Natural killer cell (primary cell): ENCODE data around the gene CIROP. TPM values are rescaled to one million over a fixed set of nuclear protein-coding genes. Genes with fewer than 3 reads are reported as not detected.

ENCODE experiments used
- ATAC-seq, 3 donors: fragments of 150-1000 bp in 2 of 3; fragments of 200-7000 bp in 1 of 3; cut with Tn5 transposase; 1 replicate in 1 of 3; 2 replicates in 2 of 3; pipeline ENCODE4 v1.10.0; 2021; ENCODE audit warnings: mild to moderate bottlenecking in 2 of 3, moderate library complexity in 2 of 3
- DNase-seq, 2 donors: peaks; one replicate each; pipeline versions ENCODE4 v3.0.0 to v3.0.0-alpha.2; 2013 to 2021; ENCODE audit warnings: mixed read lengths in 1 of 2
- H3K27ac ChIP-seq: one replicate; pipeline ENCODE4 v1.5.1; 2013; ENCODE audit warnings: mild to moderate bottlenecking, low read length
- H3K27me3 ChIP-seq: one replicate; pipeline ENCODE4 v1.6.1; 2013; ENCODE audit warnings: low read length; ENCODE audit not compliant: control insufficient read depth, insufficient read depth
- H3K36me3 ChIP-seq: one replicate; pipeline ENCODE4 v1.6.1; 2013; ENCODE audit warnings: low read length; ENCODE audit not compliant: control insufficient read depth, insufficient read depth
- H3K4me1 ChIP-seq: one replicate; pipeline ENCODE4 v1.6.1; 2013; ENCODE audit warnings: low read length; ENCODE audit not compliant: control insufficient read depth, insufficient read depth
- H3K4me3 ChIP-seq: one replicate; pipeline ENCODE4 v1.5.1; 2013; ENCODE audit warnings: low read length
- H3K9me3 ChIP-seq: one replicate; pipeline ENCODE4 v1.6.1; 2013; ENCODE audit warnings: low read length; ENCODE audit not compliant: control insufficient read depth, insufficient read depth
- H3K27ac Mint-ChIP-seq, 2 donors: one replicate each; pipeline ENCODE4 v1.8.0; 2022; ENCODE audit warnings: mild to moderate bottlenecking in 2 of 2, mixed read lengths in 2 of 2, moderate library complexity in 1 of 2
- H3K27me3 Mint-ChIP-seq, 2 donors: one replicate each; pipeline ENCODE4 v1.8.0; 2022; ENCODE audit warnings: low read depth in 2 of 2, mixed read lengths in 2 of 2
- H3K36me3 Mint-ChIP-seq: one replicate; pipeline ENCODE4 v1.8.0; 2022; ENCODE audit warnings: mixed read lengths
- H3K4me1 Mint-ChIP-seq, 2 donors: one replicate each; pipeline ENCODE4 v1.8.0; 2022; ENCODE audit warnings: mixed read lengths in 2 of 2
- H3K4me3 Mint-ChIP-seq: one replicate; pipeline ENCODE4 v1.8.0; 2022; ENCODE audit warnings: mild to moderate bottlenecking, moderate library complexity, mixed read lengths
- H3K9me3 Mint-ChIP-seq, 2 donors: one replicate each; pipeline ENCODE4 v1.8.0; 2022; ENCODE audit warnings: mixed read lengths in 2 of 2
- CTCF ChIP-seq: fragments of 200-600 bp; IDR thresholded peaks from one replicate; pipeline ENCODE4 v1.8.0; 2022; ENCODE audit warnings: antibody characterized with exemption
- WGBS: methylation state at CpG from one replicate; pipeline ENCODE4 v1.1.7; 2013; ENCODE audit warnings: missing lambda C conversion rate; ENCODE audit not compliant: insufficient coverage; 5-methylcytosine and 5-hydroxymethylcytosine counted together
- intact Hi-C: fragments of 100-400 bp; cut with micrococcal nuclease; formaldehyde crosslinking; loops from one replicate; pipeline ENCODE4 v1.14.2; 2022
- total RNA-seq, 4 donors: library from RNA; stranded (reverse); fragments of 120-200 nt in 1 of 4; gene quantifications; one replicate each; pipeline versions ENCODE4 v1.2.3 to v1.2.4, GENCODE V29; 2013 to 2022

The CIROP gene
- total RNA-seq, 3 donors from 2014 or later (not counting 1 experiment from before 2014, with no cell fraction given), result not detected

DNA sequence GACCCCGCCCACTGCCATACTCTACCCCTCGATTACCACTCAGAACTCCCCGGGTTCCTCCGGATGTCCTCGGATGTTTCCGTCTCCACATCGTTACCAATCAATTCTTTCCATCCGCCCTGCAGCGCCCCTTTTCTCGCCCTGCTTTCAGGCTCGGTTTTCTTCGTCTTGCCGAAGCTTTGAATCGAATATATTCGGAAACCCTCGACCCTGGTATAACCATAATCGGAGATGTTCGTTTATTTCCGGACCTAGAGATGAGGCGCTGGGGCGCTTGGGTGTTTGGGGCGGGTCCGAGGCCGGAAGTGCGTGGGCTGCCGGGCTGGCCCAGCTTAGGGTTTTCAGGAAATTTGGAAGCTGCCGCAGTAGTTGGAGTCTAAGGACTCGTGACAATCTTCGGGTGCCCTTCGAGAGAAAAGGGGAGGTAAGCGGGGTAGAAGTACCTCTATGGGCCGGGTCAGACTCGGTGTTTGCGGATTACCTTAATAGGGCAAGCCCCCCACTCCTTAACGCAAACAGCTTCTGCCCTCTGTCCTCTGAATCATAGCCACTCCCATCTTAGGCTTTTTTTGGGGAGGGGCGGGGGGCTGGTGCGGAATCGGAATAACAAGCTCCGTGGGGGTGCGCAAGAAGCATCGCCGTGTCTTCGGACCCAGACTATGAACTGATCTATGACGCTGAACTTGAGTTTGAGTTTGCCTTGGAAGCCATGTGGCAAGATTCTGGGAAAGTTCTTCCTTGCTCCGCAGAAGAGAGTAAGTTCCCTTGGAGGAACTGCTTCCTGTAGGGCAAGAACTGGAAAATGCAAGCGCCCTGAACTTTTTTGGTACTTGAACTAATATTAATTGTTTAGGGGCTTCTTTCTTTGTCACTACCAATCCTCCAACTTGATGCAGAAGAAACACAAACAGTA is 9.3 kb downstream of the CIROP start, which contains the start of gene C14orf119:
Gene C14orf119, plus strand, starts transcription at position 310 of the 913 bp plus-strand sequence. CDS start 2,154 bp downstream, outside the sequence.
- Mint-ChIP-seq H3K9me3 (no peaks in the 10 kb centered on the region), H3K36me3 (no peaks in the 10 kb centered on the region), H3K27me3 (no peaks in the 10 kb centered on the region), H3K27ac (no peak within 1 kb of the TSS), H3K4me1 (peaks cover 22 to 28% of the 10 kb centered on the region in 2 donors), H3K4me3 (no peak within 1 kb of the TSS)
- peaks cover 36% of the 10 kb centered on the region for H3K36me3 ChIP-seq
- peak within 1 kb of the TSS; percentile 68 for H3K4me3 ChIP-seq
- under 1% methylated on average over 45 of the region's 46 CpGs for WGBS
- peaks cover 15% of the 10 kb centered on the region for H3K4me1 ChIP-seq
- no peaks in the 10 kb centered on the region for H3K9me3 ChIP-seq
- TF ChIP-seq CTCF, result no peak
- DNase-seq (peak in 1 of 2 donors; percentile 100), ATAC-seq (peak; percentile 86 to 97 (median 86))
- intact Hi-C loops, result loop anchor here (1.0 to 10.0 kb wide), 5 partner anchors 25 to 506 kb away; partner anchors contain the start of genes BCL2L2, DAD1, PABPN1 and PPP1R3E
- peak within 1 kb of the TSS; percentile 92 for H3K27ac ChIP-seq
- no peaks in the 10 kb centered on the region for H3K27me3 ChIP-seq

DNA sequence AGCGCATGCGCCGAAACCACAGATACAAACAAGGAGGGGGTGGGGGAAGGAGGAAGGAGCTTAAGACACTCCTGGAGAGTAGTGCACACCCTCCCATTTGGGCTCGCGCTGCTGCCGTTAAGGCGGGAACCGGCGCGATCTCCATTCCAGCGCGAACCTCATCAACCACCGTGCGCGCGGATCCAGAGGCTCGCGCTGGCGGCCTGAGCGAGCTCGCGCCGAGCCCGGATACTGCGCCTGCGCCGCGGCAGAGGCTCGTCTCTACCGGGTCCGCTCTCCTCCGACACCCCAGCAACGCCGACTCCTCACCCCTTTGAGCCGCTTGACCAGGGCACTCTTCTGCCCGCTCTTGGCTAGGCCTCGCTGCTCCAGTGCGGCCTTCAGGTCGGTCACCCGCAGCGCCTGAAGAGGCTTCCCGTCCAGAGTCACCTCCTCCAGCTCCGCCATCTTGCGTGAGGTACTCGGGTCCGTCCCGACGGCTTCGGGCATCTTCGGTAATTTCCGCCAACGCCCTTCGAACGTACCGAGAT is 10.1 kb downstream of the CIROP start, which contains the start of gene ACIN1:
Gene ACIN1, minus strand, starts transcription at position 471 of the 530 bp plus-strand sequence. Its CDS starts 24 bp downstream, at position 447.
- Histone ChIP-seq H3K4me1 (peaks cover 15% of the 10 kb centered on the region), H3K4me3 (peak within 1 kb of the TSS; percentile 68), H3K9me3 (no peaks in the 10 kb centered on the region), H3K27ac (peak within 1 kb of the TSS; percentile 92), H3K27me3 (no peaks in the 10 kb centered on the region), H3K36me3 (peaks cover 43% of the 10 kb centered on the region)
- DNase-seq (peak; percentile 89 to 100), ATAC-seq (peak; percentile 35 to 52 (median 44))
- Mint-ChIP-seq H3K36me3 (peaks cover under 1% of the 10 kb centered on the region), H3K27me3 (no peaks in the 10 kb centered on the region), H3K9me3 (no peaks in the 10 kb centered on the region), H3K4me1 (peaks cover 22% of the 10 kb centered on the region in 2 donors), H3K27ac (no peak within 1 kb of the TSS), H3K4me3 (no peak within 1 kb of the TSS)
- WGBS, result under 1% methylated on average over 55 of the region's 55 CpGs
- intact Hi-C loops, result loop anchor here (1.0 to 10.0 kb wide), 5 partner anchors 24 to 505 kb away; partner anchors contain the start of genes BCL2L2, DAD1, PABPN1 and PPP1R3E
- no peak for TF ChIP-seq CTCF

GRCh38 chr14:23093991-23094665 is 10.7 kb downstream of the CIROP start:
- H3K9me3 Mint-ChIP-seq, result no peaks in the 10 kb centered on the region
- ATAC-seq (no peak), DNase-seq (no peak)
- H3K27ac ChIP-seq, result peak overlapping the region; percentile 92
- no peak for TF ChIP-seq CTCF
- H3K27me3 Mint-ChIP-seq, result no peaks in the 10 kb centered on the region
- peaks cover 7% of the 10 kb centered on the region for H3K36me3 Mint-ChIP-seq
- no peak overlapping the region for H3K4me3 Mint-ChIP-seq
- intact Hi-C loops, result loop anchor here (2.0 to 10.0 kb wide), 3 partner anchors 23 to 211 kb away; partner anchors contain the start of genes BCL2L2, PPP1R3E and PSMB5
- peak overlapping the region; percentile 68 for H3K4me3 ChIP-seq
- peaks cover 15% of the 10 kb centered on the region for H3K4me1 ChIP-seq
- no peaks in the 10 kb centered on the region for H3K27me3 ChIP-seq
- H3K36me3 ChIP-seq, result peaks cover 49% of the 10 kb centered on the region
- under 1% methylated on average over 13 of the region's 14 CpGs for WGBS
- no peaks in the 10 kb centered on the region for H3K9me3 ChIP-seq
- no peak overlapping the region for H3K27ac Mint-ChIP-seq
- H3K4me1 Mint-ChIP-seq, result peaks cover 22 to 27% of the 10 kb centered on the region in 2 donors
